Activated gamma-delta T cell treated with Interleukin-2 at 50 U/mL for 16 hours (primary cell): ENCODE results near the gene RAB22A.
A peak's percentile ranks its signal among the peaks of the same experiment; 100 is the strongest.
"Not testable (repeated sequence)": the region's sequence is repeated elsewhere in the genome, so short reads cannot be mapped to it uniquely, and the experiment has no call there.

Experiments used
- DNase-seq: peaks from one replicate; pipeline ENCODE4 v3.0.0-alpha.2; 2020

Gene RAB22A

DNA sequence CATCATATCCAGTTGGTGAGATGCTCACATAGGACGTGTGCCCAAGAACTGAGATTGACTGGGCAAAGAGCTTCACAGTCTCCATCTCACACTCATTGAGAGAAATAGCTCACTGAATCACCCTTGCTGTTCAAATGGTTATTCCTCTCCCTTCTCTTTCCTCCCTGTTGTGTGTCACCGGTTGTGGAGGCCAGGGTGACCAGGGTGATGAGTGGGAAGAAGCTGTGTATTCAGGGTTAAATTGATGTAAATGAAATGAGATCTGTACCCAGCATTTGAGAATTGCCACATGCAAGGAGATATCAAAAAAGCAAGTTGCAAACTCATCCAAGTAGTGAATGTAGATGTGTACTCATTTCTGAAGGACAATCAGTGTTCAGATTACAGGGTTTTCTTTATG lies 43.0 kb downstream of the RAB22A start:
- no peak for DNase-seq

DNA sequence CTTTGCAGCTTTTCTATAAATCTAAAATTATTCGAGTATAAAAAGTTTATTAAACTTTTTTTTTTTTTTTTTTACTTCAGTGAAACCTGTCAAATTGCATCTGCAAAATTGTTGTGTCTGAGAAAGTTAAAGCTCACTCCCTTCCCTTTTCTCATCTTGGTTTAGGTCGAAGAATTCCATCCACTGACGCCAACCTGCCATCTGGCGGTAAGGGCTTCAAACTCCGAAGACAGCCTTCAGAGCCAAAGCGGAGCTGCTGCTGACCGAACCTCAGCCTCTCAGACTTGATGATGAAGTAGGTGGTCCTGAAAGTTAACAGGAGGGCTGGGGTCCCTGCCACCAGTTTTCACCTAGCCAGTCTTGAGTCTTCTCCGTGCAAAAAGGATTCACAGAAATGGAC lies 49.9 kb downstream of the RAB22A start:
- DNase-seq, result no peak

DNA sequence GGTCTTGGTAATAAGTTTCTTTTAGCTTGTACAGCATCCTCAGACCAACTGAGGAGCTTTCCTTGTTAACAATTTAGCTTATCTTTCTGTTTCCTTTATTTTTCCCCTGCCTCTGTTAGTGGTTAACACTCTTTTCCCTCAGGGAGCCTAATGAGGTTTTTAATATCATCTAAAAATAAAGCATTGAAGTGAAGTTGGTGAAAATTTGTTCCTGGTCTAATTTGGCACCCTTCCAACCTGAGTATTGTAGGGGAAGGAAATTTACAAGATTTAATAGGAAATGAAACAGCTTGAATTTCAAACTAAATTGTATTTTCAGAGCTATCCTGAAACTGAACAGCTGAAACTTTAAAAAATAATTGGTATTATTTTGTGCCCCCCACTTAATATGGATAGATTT lies 51.4 kb downstream of the RAB22A start:
- DNase-seq, result no peak

DNA sequence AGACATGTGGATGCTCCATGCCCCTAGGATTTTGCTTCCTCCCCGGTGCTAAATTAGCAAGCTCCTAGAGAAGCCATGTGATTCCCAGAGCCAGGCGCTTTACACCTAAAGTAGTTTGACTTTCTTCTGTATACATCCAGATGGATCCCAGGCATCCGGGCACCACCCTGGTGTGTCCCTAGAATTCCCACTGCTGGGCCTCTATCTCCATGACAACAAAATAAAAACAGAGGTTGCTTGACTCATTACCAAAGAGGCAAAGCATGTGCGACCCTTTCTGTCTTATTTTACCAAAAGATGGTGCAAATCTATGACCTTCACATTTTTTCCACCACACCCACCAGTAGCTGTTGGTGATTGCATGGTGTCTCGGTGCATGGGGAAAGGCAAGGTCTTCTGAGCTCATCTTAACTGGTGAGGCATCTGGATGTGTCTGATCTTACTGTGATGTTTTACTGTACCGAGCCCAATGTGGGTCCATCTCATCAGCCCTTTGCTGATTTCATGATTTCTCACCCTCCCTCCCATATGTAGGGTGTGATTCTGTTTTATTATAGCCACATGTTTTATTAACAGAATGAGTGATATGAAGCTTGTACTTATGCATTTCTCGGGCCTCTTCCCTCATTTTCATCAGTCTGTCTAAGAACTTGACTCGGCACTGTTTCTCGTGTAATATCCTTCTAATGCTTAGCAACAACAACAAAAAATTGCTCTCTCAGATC lies 52.1 kb downstream of the RAB22A start:
- DNase-seq, result no peak

DNA sequence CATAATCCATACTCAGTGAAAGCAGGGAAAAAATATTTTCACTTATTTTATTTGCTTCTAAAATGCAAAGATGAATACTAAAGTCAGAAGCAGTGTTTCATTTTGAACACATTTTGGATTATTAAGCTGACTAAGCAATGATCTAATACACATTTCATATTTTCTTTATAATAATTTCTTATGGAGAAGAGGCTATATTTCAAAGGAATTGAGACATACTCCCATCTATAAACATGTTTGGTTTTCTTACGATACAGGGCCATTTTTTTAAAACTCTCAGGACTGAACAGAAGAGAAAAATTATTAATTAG lies 52.6 kb downstream of the RAB22A start:
- DNase-seq, result no peak

DNA sequence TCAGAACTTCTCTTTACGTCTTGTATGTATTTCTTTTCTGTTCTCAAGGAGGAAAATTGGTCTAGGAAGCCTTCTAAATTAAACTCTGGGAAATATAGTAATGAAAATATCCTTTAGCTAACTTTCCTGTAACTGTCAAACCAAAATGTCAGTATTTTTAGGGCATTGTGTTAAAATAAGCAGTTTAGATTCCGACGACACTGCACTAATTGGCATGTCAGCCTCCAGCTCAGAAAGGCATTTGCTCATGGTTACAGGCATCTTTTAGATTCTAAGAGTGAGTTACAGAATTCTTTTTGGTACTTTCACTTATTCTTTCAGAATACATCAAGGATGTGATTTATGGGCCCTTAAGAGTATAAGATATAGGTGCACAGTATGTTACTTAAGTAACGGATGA lies 53.5 kb downstream of the RAB22A start:
- DNase-seq, result no peak

DNA sequence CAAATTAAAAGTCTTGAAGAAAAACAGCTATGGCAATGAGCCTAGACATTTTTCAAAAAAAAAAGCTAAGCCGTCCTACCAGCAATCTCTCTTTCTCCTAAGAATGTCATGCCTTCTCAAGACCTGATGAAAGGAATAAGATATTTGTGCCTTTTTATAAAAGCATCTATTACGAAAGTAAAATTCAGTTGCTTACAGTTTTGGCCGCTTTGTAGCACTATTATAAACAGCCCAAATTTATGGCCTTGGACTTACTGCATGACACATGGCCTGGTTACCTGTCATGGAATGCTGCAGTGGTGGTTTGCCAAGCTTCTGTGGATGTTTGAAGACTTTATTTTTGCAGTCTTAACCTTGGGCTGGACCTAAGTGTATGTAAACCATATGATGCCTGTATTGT lies 57.4 kb downstream of the RAB22A start:
- no peak for DNase-seq

DNA sequence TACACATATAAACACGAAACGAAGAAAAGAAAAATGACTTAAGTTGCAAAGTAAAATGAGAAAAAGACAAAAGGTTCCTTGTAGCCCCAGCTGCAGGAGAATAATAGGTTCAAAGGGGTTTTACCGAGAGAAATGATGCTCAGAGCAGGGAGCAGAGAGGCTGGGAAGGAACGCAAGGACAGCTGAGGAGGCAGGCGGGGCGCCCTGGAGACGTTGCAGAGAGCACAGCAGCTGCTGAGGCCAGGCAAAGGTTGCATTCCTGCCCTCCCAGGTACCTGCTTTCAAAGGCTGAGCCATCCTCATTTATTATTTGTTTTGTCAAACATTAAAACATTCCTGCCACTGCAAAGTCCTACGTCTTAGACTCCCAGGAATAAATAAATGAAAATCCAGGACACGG lies 63.3 kb downstream of the RAB22A start:
- DNase-seq, result no peak

DNA sequence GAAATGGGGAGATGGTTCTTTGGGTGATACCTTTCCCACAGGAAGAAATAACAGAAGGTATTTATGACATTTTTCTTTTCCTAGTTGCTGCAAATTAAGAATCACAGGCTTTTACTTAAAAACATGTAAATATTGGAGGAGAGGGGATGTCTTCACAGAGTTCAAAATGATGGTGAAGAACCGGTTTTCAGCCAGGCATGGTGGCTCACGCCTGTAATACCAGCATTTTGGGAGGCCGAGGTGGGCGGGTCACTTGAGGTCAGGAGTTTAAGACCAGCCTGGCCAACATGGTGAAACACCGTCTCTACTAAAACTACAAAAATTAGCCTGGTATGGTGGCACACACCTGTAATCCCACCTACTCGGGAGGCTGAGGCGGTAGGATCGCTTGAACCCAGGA lies 63.8 kb downstream of the RAB22A start:
- not testable (repeated sequence) for DNase-seq

DNA sequence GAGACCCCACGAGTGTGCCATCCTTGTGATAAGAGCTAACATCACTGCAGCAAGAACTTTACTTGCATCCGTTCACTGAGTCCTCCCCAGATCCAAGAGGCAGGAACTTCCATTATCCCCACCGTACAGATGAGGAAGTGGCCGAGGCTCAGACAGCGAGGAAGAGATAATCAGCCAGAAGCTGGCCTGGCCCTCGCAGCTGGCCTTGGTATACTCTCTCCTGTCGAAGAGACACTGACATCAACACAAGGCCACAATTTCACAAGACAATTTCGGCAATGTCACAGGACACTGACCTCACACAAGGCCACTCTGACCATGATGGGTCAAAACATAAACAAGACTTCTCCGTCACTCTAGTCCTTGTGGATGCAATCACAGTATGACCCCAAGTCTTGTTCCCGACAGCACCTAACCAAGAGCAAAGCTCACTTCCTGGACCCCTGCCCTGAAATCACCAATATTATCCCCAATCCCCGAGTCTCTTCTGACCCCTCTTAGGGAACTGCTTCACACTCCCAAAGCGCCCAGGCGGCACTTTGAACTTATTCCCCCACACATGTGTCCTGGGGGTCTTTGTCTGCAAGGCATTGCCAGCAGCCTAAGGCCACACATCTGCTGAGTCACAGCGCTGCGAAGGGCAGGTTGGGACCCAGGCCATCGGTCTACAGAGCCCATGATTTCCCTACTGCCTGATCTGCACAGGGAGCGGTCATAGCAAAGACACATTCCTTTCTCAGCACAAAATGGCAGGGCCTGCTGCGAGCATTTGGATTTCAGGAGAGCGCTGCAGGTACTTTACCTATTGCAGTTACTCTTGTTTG lies 64.7 kb downstream of the RAB22A start:
- no peak for DNase-seq

DNA sequence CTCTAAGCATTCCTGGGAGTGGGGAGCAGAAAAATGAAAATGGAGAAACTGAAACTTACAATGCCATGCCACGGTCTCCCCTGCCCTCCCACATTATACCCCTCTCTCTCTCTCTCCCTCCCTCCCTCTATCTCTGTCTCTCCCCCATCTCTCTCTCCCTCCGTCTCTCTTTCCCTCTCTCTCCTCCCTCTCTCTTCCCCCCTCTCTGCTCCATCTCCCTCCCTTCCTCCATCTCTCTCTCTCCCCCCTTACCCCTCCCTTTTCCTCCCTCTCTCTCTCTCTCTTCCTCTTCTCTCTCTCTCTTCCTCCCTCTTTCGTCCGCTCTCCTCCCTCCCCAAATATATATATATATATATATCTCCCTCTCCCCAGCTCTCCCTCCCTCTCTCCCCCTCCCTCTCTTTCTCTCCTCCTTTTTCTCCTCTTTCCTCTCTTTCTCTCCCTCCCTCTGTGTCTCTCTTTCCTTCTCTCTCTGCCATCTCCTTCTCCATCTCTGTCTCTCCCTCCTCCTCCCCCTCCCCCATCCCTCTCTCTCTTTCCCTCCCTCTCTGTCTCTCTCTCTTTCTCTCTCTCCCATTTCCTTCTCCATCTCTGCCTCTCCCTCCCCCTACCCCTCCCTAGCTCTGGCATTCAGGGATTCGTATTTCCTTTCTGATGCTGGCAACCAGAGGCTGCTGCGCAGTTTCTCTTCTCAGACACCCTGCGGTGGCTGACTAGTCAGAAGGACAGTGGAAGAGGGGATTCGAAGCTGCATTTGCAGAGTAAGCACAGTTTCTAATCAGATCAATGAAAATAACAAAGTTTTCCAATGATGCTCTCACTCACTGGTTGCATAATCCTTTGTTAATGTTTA lies 65.6 kb downstream of the RAB22A start:
- no peak for DNase-seq

DNA sequence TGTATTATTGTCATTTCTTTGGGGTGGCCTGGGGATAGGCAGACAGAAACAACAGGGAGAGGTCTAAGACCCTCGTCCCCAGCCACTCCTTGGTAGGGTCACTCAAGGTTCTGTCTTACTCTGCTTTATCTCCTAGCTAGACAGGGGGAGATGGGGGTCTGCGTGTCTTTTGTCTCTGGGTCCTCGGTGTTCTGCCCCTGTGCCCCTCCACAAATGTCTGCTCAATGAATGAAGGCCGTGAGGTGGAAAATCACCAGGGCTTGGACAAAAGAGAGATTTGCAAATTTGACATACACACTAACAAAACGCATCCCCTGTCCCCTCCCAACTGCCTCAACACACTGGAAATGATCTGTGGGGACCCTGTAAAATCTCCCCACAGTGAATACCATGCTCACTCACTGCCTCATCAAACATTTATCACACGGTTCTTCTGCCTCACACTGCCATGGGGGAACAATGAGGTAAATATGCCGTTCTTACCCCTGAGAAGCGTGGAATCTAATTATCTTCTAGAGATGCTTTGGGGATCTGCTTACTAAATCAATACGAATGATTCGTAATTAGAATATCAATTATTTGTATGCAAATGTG lies 66.3 kb downstream of the RAB22A start:
- no peak for DNase-seq

DNA sequence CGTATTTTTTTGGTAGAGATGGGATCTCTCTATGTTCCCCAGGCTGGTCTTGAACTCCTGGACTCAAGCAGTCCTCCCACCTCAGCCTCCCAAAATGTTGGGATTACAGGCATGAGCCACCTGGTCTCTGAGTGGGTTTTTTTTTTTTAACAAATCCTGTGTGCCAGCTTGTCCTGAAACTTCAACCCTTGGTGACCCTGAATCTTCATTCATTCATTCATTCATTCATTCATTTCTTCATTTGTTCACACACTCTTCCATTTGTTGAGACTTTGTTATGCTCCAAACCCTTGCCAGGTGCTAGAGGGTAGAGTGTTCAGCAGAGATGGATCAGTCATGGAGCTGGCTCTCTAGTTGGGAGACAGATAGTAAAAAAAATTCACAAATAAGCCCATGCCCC lies 67.5 kb downstream of the RAB22A start:
- DNase-seq, result no peak

DNA sequence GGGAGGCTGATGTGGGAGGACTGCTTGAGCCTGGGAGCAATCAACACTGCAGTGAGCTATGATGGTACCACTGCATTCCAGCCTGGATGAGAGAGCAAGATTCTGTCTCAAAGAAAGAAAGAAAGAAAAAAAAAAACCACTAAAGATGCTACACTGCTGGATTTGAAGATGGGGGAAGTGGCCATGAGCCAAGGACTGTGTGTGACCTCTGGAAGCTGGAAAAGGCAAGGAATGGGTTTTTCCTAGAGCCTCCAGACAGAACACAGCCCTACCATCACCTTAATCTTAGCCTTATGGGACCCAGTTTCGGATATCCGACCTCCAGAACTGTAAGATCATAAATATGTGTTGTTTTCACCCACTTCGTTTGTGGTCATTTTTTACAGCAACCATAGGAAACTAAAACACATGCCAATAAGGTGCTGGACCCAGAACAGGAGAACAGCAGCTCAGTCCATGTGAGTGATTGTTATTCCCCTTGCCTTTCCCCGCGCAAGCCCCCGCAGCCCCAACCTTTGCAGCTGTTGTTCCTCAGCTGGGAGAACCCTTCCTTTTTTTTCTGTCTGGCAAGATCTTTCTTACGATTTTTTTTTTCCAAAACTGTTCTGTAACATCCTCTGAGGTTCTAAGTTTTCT lies 68.4 kb downstream of the RAB22A start:
- DNase-seq, result no peak

DNA sequence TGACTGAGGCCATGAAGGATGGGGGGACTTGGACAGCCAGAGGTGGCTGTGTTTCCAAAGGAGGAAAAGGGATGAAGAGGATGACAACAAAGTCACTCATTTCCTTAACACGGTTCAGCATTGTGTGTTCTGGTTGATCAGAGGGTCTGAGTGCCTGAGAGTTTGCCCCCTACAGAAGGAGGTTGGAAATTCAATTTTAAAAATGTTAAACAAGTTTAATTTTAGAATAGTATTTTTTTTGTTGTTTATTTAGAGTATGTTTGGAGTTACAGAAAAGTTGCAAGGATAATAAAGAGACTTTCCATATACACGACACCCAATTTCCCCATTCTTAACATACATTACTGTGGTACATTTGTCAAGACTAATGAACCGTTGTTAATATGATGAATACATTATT lies 69.2 kb downstream of the RAB22A start:
- no peak for DNase-seq

DNA sequence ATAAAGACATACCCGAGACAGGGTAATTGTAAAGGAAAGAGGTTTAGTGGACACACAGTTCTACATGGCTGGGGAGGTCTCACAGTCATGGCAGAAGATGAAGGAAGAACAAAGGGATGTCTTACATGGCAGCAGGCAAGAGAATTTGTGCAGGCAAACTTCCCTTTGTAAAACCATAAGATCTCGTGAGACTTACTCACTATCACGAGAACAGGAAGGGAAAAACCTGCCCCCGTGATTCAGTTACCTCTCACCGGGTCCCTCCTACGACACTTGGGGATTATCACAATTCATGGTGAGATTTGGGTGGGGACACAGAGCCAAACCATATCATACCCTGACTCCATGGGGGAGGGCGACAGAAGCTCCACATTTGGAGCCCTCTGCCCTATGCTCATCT lies 72.1 kb downstream of the RAB22A start:
- no peak for DNase-seq

DNA sequence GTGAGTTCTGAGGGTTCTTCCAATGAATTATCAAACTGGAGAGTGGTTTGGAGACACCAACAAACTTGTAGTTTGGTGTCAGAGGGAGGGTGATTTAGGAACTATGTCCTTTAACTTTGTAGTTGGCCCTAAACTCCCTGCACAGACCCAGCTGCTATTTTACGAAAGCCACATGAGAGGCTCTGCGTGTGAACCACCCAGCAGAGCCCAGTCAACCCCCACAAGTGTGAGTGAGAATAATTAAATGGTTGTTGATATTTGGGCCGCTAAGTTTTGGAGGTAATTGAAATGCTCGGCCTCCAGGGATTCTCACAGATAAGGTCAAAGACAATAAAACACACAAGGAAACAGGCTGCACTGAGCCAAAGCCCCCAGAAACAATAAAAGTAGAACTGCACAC lies 72.6 kb downstream of the RAB22A start:
- no peak for DNase-seq

DNA sequence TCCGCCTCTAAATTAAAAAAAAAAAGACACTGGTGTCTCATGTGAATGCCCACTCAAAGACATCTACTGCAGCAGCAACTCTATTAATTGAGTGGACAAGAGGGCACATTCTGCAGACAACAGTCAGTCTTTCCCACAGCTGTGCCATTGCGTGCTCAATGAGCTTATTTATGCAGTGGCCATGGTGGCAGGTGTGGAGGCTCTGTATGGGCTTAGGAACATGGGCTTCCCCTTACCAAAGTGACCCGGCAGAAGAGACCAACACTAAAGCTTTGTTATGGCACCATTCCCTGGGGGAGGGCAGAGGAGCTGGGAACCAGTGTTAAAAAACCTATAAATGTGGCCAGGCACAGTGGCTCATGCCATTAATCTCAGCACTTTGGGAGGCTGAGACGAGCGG lies 75.3 kb downstream of the RAB22A start:
- no peak for DNase-seq

DNA sequence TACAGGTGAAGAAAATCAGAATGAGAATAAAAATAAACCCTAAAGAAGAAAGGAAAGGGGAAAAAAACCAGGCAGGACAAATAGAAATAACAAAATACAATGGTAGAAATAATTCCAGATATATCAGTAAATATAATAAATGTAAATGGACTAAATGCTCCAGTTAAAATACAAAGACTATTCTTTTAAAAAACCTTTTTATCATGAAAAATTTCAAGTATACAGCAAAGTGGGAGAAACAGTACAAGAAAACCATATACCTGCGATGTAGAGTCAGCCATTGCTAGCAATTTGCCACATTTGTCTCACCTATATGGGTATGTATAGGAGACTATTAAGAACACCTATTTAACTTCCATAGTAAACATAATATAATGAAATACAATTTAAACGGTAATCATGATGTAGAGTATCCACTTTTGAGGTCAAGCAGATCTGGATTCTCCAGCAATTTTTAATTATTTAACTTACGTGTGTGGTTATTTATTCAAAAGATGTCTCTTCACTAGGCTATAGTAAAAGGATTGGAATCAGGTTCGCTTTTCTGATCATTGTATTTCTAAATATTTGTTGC lies 78.6 kb downstream of the RAB22A start:
- DNase-seq, result no peak

DNA sequence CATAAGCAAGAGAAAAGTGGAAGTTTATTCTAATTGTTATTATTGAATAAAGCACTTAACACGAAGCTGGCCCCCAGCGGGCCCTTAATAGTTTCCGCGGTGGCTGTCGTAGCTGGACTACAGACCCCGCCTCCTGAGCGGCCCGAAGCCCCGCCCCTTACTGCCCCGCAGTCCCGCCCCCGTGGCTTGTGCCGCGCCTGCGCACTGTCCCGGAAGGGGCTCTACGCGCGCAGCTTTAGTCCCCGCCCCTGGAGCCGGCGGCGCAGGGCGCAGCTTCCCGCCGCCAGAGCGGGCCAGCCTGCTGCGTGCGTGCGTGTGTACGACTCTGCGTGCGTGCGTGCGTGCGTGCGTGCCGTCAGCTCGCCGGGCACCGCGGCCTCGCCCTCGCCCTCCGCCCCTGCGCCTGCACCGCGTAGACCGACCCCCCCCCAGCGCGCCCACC lies 79.4 kb downstream of the RAB22A start, which contains the start of gene VAPB:
VAPB (plus strand) TSS at position 348 of the 442 bp plus-strand sequence. CDS start 231 bp downstream, outside the sequence.
- DNase-seq, result peak; percentile 97

DNA sequence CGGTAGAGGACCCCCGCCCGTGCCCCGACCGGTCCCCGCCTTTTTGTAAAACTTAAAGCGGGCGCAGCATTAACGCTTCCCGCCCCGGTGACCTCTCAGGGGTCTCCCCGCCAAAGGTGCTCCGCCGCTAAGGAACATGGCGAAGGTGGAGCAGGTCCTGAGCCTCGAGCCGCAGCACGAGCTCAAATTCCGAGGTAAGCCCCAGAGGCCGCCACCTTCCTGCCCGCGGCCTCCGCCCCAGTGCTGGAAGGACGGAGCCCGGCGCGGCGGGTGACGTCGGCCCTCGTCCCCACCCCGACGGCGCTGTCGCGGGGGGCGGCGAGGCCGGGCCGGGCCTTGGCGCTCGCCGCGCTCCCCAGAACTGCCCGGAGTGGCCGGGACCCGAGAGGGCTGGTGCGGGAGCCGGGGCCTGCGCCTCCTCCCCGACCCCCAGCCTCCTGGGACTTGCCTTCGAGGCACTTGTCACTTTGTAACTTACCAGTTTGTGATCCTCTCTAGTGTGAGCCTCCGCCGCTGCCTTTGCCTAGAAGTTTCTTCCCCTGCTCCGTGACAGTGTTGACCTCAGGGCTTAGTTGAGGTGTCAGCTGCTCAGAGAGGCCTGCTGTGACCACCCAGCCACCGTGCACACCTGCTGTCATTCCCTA lies 79.9 kb downstream of the RAB22A start:
- DNase-seq, result no peak
